ENCODE data around the gene MICAL3. TPM values are rescaled to one million over a fixed set of nuclear protein-coding genes. Genes with fewer than 3 reads are reported as not detected.

Gene MICAL3
- total RNA-seq, 1 experiment from 2014 or later, result 23.7 TPM

GRCh38 chr22:17905445-17905844, 118.9 kb downstream of the MICAL3 start:
- intact Hi-C loops (cut with micrococcal nuclease), result no loop called here
- no peak overlapping the region for H2AFZ ChIP-seq (ENCODE audit: low read length)
- POLR2A ChIA-PET (ENCODE audit: unreplicated experiment), result no interaction called here
- CTCF ChIA-PET, result no interaction called here
- H3K9me3 ChIP-seq (ENCODE audit: low read length), result no peaks in the 10 kb centered on the region
- no peak overlapping the region for H3K4me3 ChIP-seq (ENCODE audit: low read length)
- H3K36me3 ChIP-seq (ENCODE audit: low read depth, low read length), result peaks cover 14% of the 10 kb centered on the region
- H3K27me3 ChIP-seq (ENCODE audit: low read length), result no peaks in the 10 kb centered on the region
- peaks cover 28% of the 10 kb centered on the region for H3K79me2 ChIP-seq (ENCODE audit: low read length)
- no peak overlapping the region for H3K9ac ChIP-seq (ENCODE audit: low read length)
- no peaks in the 10 kb centered on the region for H3K4me1 ChIP-seq (ENCODE audit: insufficient read depth, low read length)
- ATAC-seq, result no peak
- no TSS peak for BruUV-seq (replicated peaks)
- no peaks in the 10 kb centered on the region for H3F3A ChIP-seq (ENCODE audit: low read length, unreplicated experiment)
- H3K9me2 ChIP-seq (replicated peaks; ENCODE audit: low read length), result no peaks in the 10 kb centered on the region
- H3K4me2 ChIP-seq (ENCODE audit: low read length), result no peak overlapping the region
- TF ChIP-seq EZH2 (IDR thresholded peaks at IDR 0.05; ENCODE audit: low read length, unreplicated experiment), result no peak
- TF ChIP-seq CTCF (conservative IDR thresholded peaks at IDR 0.05; ENCODE audit: low read depth, low read length), result no peak
- TF ChIP-seq EZH2phosphoT487 (IDR thresholded peaks at IDR 0.05; ENCODE audit: borderline replicate concordance, low read length), result no peak
- DNase-seq, result no peak
- peaks cover 4% of the 10 kb centered on the region; the same call in 1 of the 2 replicates for H4K20me1 ChIP-seq (ENCODE audit: low read length)
- no peak overlapping the region for H3K27ac ChIP-seq (ENCODE audit: low read length)

- ATAC-seq (no peak), DNase-seq (no peak)
- no peaks in the 10 kb centered on the region for H4K20me1 ChIP-seq (ENCODE audit: low read length)
- no peak overlapping the region for H3K9ac ChIP-seq (ENCODE audit: low read length)
- H3K27me3 ChIP-seq (ENCODE audit: low read length), result no peaks in the 10 kb centered on the region
- no peaks in the 10 kb centered on the region for H3K4me1 ChIP-seq (ENCODE audit: insufficient read depth, low read length)
- no peak overlapping the region for H3K27ac ChIP-seq (ENCODE audit: low read length)
- H3F3A ChIP-seq (ENCODE audit: low read length, unreplicated experiment), result no peaks in the 10 kb centered on the region
- peaks cover 12% of the 10 kb centered on the region for H3K79me2 ChIP-seq (ENCODE audit: low read length)
- ChIA-PET CTCF (no interaction called here), POLR2A (ENCODE audit: unreplicated experiment) (no interaction called here)
- BruUV-seq (replicated peaks), result no TSS peak
- no peak overlapping the region for H3K4me3 ChIP-seq (ENCODE audit: low read length)
- H3K4me2 ChIP-seq (ENCODE audit: low read length), result no peak overlapping the region
- intact Hi-C loops (cut with micrococcal nuclease), result no loop called here
- H3K9me3 ChIP-seq (ENCODE audit: low read length), result no peaks in the 10 kb centered on the region
- TF ChIP-seq EZH2 (IDR thresholded peaks at IDR 0.05; ENCODE audit: low read length, unreplicated experiment) (no peak), EZH2phosphoT487 (IDR thresholded peaks at IDR 0.05; ENCODE audit: borderline replicate concordance, low read length) (no peak), CTCF (conservative IDR thresholded peaks at IDR 0.05; ENCODE audit: low read depth, low read length) (no peak)
- H3K9me2 ChIP-seq (replicated peaks; ENCODE audit: low read length), result no peaks in the 10 kb centered on the region
- H3K36me3 ChIP-seq (ENCODE audit: low read depth, low read length), result peaks cover 21% of the 10 kb centered on the region
- H2AFZ ChIP-seq (ENCODE audit: low read length), result no peak overlapping the region
Measured at GRCh38 chr22:17903564-17904295, 120.6 kb downstream of the MICAL3 start.

- no TSS peak for BruUV-seq (replicated peaks)
- H4K20me1 ChIP-seq (ENCODE audit: low read length), result no peaks in the 10 kb centered on the region
- peaks cover 7% of the 10 kb centered on the region; the same call in 1 of the 2 replicates for H3K79me2 ChIP-seq (ENCODE audit: low read length)
- H3K9me3 ChIP-seq (ENCODE audit: low read length), result no peaks in the 10 kb centered on the region
- no peak overlapping the region for H3K9ac ChIP-seq (ENCODE audit: low read length)
- H2AFZ ChIP-seq (ENCODE audit: low read length), result no peak overlapping the region
- TF ChIP-seq EZH2 (IDR thresholded peaks at IDR 0.05; ENCODE audit: low read length, unreplicated experiment), result no peak
- no peak for TF ChIP-seq CTCF (conservative IDR thresholded peaks at IDR 0.05; ENCODE audit: low read depth, low read length)
- no peak for TF ChIP-seq EZH2phosphoT487 (IDR thresholded peaks at IDR 0.05; ENCODE audit: borderline replicate concordance, low read length)
- H3K27ac ChIP-seq (ENCODE audit: low read length), result no peak overlapping the region
- ChIA-PET POLR2A (ENCODE audit: unreplicated experiment) (interaction anchor here (0.7 kb wide), 1 partner anchor 84 kb away, joined by 4 read pairs; no protein-coding TSS in a partner anchor), CTCF (no interaction called here)
- peaks cover 21% of the 10 kb centered on the region for H3K36me3 ChIP-seq (ENCODE audit: low read depth, low read length)
- intact Hi-C loops (cut with micrococcal nuclease), result no loop called here
- no peaks in the 10 kb centered on the region for H3K27me3 ChIP-seq (ENCODE audit: low read length)
- H3K4me2 ChIP-seq (ENCODE audit: low read length), result no peak overlapping the region
- no peaks in the 10 kb centered on the region for H3K4me1 ChIP-seq (ENCODE audit: insufficient read depth, low read length)
- no peaks in the 10 kb centered on the region for H3F3A ChIP-seq (ENCODE audit: low read length, unreplicated experiment)
- no peak for ATAC-seq
- H3K9me2 ChIP-seq (replicated peaks; ENCODE audit: low read length), result no peaks in the 10 kb centered on the region
- H3K4me3 ChIP-seq (ENCODE audit: low read length), result no peak overlapping the region
- DNase-seq, result no peak
Measured at GRCh38 chr22:17902960-17903359, 121.4 kb downstream of the MICAL3 start.
